Adrenal gland (tissue), 5 donors: ENCODE results near the gene YKT6.

ENCODE experiments used
- POLR2A ChIP-seq, 2 donors: fragments of 450-650 bp; IDR thresholded peaks; one replicate each; pipeline ENCODE4 v1.6.1; 2017; ENCODE audit warnings: antibody characterized with exemption in 2 of 2, mild to moderate bottlenecking in 2 of 2, moderate library complexity in 1 of 2
- TF ChIP-seq, protein P1 (sequence below), 6 experiments: fragments of 450-650 bp in 4 of 6; fragments of 200-600 bp in 2 of 6; sonication (generic) in 1 of 6; IDR thresholded peaks; 1 replicate in 5 of 6; 2 replicates in 1 of 6; pipeline versions ENCODE4 v1.5.1 to v1.8.0; 2016 to 2021; ENCODE audit warnings: antibody characterized with exemption in 6 of 6, mild to moderate bottlenecking in 2 of 6, moderate library complexity in 1 of 6
- donor health status: DM: no; HTN: no; CAD: no.

DNA sequence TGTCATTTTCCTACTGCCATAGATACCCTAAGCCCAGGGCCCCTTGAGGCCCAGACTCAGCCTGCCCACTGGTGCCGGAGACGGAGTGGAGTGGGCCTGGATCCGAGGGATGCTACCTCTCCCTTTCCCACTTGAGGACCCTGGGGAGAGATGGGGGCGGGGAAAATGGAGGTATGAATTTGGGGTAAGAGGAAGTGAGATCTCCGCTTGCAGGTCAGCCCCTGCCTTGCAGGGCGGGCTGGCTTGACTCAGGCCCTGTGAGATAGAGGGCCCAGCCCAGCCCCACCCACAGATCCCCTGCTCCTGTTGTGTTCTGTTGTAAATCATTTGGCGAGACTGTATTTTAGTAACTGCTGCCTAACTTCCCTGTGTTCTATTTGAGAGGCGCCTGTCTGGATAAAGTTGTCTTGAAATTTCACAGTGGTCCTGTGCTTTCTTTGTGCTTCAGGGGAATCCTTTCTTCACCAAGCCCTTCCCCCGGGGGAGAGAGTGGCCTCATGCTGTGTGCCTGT lies 13.2 kb downstream of the YKT6 start:
- TF ChIP-seq, protein P1, sequence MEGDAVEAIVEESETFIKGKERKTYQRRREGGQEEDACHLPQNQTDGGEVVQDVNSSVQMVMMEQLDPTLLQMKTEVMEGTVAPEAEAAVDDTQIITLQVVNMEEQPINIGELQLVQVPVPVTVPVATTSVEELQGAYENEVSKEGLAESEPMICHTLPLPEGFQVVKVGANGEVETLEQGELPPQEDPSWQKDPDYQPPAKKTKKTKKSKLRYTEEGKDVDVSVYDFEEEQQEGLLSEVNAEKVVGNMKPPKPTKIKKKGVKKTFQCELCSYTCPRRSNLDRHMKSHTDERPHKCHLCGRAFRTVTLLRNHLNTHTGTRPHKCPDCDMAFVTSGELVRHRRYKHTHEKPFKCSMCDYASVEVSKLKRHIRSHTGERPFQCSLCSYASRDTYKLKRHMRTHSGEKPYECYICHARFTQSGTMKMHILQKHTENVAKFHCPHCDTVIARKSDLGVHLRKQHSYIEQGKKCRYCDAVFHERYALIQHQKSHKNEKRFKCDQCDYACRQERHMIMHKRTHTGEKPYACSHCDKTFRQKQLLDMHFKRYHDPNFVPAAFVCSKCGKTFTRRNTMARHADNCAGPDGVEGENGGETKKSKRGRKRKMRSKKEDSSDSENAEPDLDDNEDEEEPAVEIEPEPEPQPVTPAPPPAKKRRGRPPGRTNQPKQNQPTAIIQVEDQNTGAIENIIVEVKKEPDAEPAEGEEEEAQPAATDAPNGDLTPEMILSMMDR (IDR thresholded peaks at IDR 0.05): no peak
- no peak for TF ChIP-seq POLR2A (IDR thresholded peaks at IDR 0.05)
